ENCODE measurements around the gene ANKRD9. TPM values are rescaled to one million over a fixed set of nuclear protein-coding genes. Genes with fewer than 3 reads are reported as not detected.

ANKRD9 gene
- 4.5 to 12.8 TPM (median 12.0 TPM) in 5 replicates for total RNA-seq (2022; extraction: Qiagen RNA extraction)

GRCh38 chr14:102509746-102510615 lies at the start of gene ANKRD9:
Gene ANKRD9, minus strand, starts transcription at chr14:102509776. Its CDS starts 1,887 bp downstream, at chr14:102507889.

Other genes with a start within 250 kb of the ANKRD9 start
- 19.1 to 22.8 TPM (median 21.5 TPM) in 5 replicates for gene MOK, start 204.6 kb downstream of the ANKRD9 start, total RNA-seq (2022; extraction: Qiagen RNA extraction)
- gene ZNF839, start 190.0 kb downstream of the ANKRD9 start, total RNA-seq (2022; extraction: Qiagen RNA extraction), result 6.2 to 7.1 TPM (median 6.7 TPM) in 5 replicates
- 56.0 to 68.8 TPM (median 57.3 TPM) in 5 replicates for gene CINP, start 146.9 kb downstream of the ANKRD9 start, total RNA-seq (2022; extraction: Qiagen RNA extraction)
- 5.7 to 10.0 TPM (median 8.5 TPM) in 5 replicates for gene TECPR2, start 146.8 kb downstream of the ANKRD9 start, total RNA-seq (2022; extraction: Qiagen RNA extraction)
- gene RCOR1, start 82.9 kb upstream of the ANKRD9 start, total RNA-seq (2022; extraction: Qiagen RNA extraction), result 25.1 to 35.9 TPM (median 32.7 TPM) in 5 replicates

Measured in A549 treated with Mapracorat at 1 μM for 4 hours (cell line).